ENCODE results near the gene RBBP8NL.

Gene RBBP8NL

GRCh38 chr20:62366370-62367135 lies 60.8 kb downstream of the RBBP8NL start:
- Histone ChIP-seq H3K4me3 (peak overlapping the region; percentile 72 to 87 (median 80)), H4K20me1 (peaks cover 5 to 83% (median 49%) of the 10 kb centered on the region in 11 experiments; a peak in 20 of 22 replicates), H3K36me3 (no peaks in the 10 kb centered on the region; a peak in 1 of 22 replicates), H3K9ac (peak overlapping the region; percentile 71 to 87 (median 80)), H3K27me3 (peaks cover 16 to 57% (median 44%) of the 10 kb centered on the region in 11 experiments), H3K4me2 (peak overlapping the region; percentile 96 to 100 (median 99)), H3K9me3 (replicated peaks in 1 of 11) (no peaks in the 10 kb centered on the region), H3K27ac (peak overlapping the region; percentile 14 to 80 (median 67); a peak in 21 of 22 replicates), H3K4me1 (peaks cover 54 to 84% (median 79%) of the 10 kb centered on the region in 10 experiments)
- no peak for TF ChIP-seq Cebpa-rat (IDR thresholded peaks at IDR 0.05)

- H3K4me2 ChIP-seq, result peak overlapping the region; percentile 96 to 100 (median 99)
- TF ChIP-seq Cebpa-rat (IDR thresholded peaks at IDR 0.05), result no peak
- peak overlapping the region; percentile 71 to 87 (median 80); a peak in 18 of 22 replicates for H3K9ac ChIP-seq
- H3K27ac ChIP-seq, result peak overlapping the region in 3 of 11 experiments; percentile 67 to 80 (median 72); a peak in 5 of 22 replicates
- peaks cover 5 to 83% (median 49%) of the 10 kb centered on the region in 11 experiments; a peak in 20 of 22 replicates for H4K20me1 ChIP-seq
- peaks cover 54 to 90% (median 79%) of the 10 kb centered on the region in 10 experiments for H3K4me1 ChIP-seq
- peak overlapping the region; percentile 72 to 87 (median 80) for H3K4me3 ChIP-seq
- no peaks in the 10 kb centered on the region for H3K9me3 ChIP-seq (replicated peaks in 1 of 11)
- H3K27me3 ChIP-seq, result peaks cover 16 to 57% (median 44%) of the 10 kb centered on the region in 11 experiments
- H3K36me3 ChIP-seq, result no peaks in the 10 kb centered on the region; a peak in 1 of 22 replicates
These were observed 61.4 kb downstream of the RBBP8NL start for GRCh38 chr20:62365814-62366369.

DNA sequence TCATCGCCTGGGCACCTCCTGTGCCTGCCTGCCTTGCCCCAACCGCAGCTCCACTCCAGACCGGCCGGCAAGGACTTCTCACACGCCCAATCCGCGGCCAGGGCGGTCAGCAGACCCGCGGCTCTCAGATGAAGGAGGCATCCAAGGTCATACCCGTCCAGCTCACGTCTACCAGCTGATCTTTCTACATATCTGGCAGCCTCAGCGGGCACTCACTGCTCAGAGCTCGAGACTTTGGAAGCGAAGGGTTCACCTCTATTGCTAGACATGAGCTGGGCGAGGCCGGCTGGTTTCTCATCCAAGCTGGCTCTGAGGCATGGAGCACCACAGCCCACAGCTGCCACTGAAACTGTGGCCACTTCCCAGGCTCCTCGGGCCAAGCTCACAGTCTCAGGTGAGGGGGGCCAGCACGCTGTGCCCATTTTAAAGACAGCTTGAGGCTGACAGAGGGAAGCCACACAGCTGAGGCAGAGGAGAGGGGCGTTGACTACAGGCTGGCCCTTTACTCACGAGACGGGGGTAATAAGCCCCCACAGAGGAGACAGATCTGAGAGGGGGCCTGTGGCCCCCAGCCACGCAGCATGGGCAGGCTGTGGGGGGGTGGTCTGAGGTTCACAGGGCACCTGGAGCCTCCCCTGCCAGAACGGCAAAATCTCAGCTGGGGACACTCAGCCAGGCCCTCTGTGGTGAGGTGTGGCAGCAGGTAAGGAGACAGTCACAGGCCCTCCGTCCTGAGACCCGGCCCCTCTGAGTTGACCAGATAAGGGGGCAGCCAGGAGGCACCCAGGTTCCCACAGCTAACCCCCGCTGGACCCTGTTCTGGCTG lies 62.2 kb downstream of the RBBP8NL start:
- TF ChIP-seq Cebpa-rat (IDR thresholded peaks at IDR 0.05), result no peak
- Histone ChIP-seq H3K27ac (no peak overlapping the region), H3K9ac (peak overlapping the region in 3 of 11 experiments; percentile 2 to 33 (median 20); a peak in 1 of 22 replicates), H3K4me2 (peak overlapping the region; percentile 28 to 100 (median 99); a peak in 21 of 22 replicates), H3K27me3 (peaks cover 16 to 55% (median 44%) of the 10 kb centered on the region in 11 experiments), H3K9me3 (replicated peaks in 1 of 11) (no peaks in the 10 kb centered on the region), H3K4me3 (no peak overlapping the region; a peak in 1 of 20 replicates), H4K20me1 (peaks cover 5 to 76% (median 49%) of the 10 kb centered on the region in 11 experiments; a peak in 20 of 22 replicates), H3K36me3 (no peaks in the 10 kb centered on the region; a peak in 1 of 22 replicates), H3K4me1 (peaks cover 51 to 87% (median 73%) of the 10 kb centered on the region in 10 experiments)

DNA sequence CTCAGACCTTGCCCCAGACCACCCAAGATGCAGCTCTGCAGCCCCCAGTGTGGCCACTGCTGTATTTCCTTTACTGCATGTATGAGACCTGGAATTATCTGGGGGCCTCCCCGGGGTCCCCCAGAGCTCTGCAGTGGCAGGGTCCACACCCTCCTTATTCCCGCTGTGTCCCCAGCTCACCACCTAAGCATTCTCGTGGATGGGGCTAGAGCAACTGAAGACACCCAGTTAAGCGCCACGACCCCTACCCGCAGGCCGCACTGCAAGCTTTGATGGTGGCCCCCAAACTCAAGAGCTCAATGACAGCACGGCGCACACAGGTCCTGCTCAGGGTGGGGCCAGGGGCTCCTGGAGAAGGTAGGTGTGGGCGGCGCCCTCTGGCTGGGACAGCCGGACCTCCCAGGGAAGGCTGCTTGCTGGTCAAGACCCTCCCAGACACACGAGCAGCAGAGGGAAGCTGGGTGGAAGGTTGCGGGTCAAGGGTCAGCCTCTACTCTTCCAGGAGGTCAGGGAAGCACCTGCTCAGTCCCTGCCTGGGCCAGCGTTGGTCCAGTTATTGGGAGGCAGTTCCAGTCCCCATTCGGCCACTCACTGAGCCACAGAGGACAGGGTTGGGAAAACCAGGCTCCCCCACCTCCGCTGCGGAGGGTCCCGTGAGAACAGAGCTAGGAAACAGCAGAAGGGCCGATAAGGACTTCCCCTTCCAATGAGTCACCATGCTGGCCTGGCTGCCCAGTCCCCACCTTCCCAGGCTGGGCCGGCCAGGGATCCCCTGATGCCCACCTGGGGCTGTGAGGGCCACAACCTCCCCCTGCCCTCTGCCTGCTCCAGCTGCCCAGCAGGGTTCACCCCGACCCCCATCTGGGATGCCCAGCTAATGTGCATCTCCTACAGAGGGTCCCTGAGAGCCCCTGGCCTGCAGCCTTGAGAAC lies 63.2 kb downstream of the RBBP8NL start:
- Histone ChIP-seq H3K4me2 (peak overlapping the region; percentile 28 to 99 (median 46)), H3K9ac (peak overlapping the region in 7 of 11 experiments; percentile 6 to 56 (median 42); a peak in 9 of 22 replicates), H3K36me3 (no peaks in the 10 kb centered on the region; a peak in 1 of 22 replicates), H3K27me3 (peaks cover 16 to 45% (median 37%) of the 10 kb centered on the region in 11 experiments), H3K27ac (peak overlapping the region in 2 of 11 experiments; percentile 22 to 31; a peak in 3 of 22 replicates), H3K9me3 (replicated peaks in 1 of 11) (no peaks in the 10 kb centered on the region), H3K4me1 (peaks cover 41 to 82% (median 70%) of the 10 kb centered on the region in 10 experiments), H3K4me3 (no peak overlapping the region), H4K20me1 (peaks cover 5 to 71% (median 49%) of the 10 kb centered on the region in 11 experiments; a peak in 20 of 22 replicates)
- no peak for TF ChIP-seq Cebpa-rat (IDR thresholded peaks at IDR 0.05)

GRCh38 chr20:62362991-62363919 lies 64.1 kb downstream of the RBBP8NL start:
- Histone ChIP-seq H3K27me3 (peaks cover 12 to 37% (median 29%) of the 10 kb centered on the region in 11 experiments), H3K27ac (peak overlapping the region in 4 of 11 experiments; percentile 10 to 31 (median 24); a peak in 4 of 22 replicates), H3K4me1 (peaks cover 40 to 82% (median 70%) of the 10 kb centered on the region in 10 experiments), H3K9ac (peak overlapping the region in 7 of 11 experiments; percentile 6 to 56 (median 44); a peak in 10 of 22 replicates), H3K4me2 (peak overlapping the region; percentile 28 to 99 (median 46); a peak in 17 of 22 replicates), H4K20me1 (peaks cover 5 to 76% (median 55%) of the 10 kb centered on the region in 11 experiments; a peak in 20 of 22 replicates), H3K4me3 (no peak overlapping the region), H3K36me3 (no peaks in the 10 kb centered on the region; a peak in 1 of 22 replicates), H3K9me3 (replicated peaks in 1 of 11) (no peaks in the 10 kb centered on the region)
- TF ChIP-seq Cebpa-rat (IDR thresholded peaks at IDR 0.05), result no peak

GRCh38 chr20:62362590-62362940 lies 64.8 kb downstream of the RBBP8NL start:
- Histone ChIP-seq H3K27me3 (peaks cover 12 to 35% (median 26%) of the 10 kb centered on the region in 11 experiments), H3K9me3 (replicated peaks in 1 of 11) (no peaks in the 10 kb centered on the region), H3K36me3 (no peaks in the 10 kb centered on the region; a peak in 1 of 22 replicates), H3K4me3 (no peak overlapping the region), H3K4me2 (peak overlapping the region in 6 of 11 experiments; percentile 11 to 99 (median 99); a peak in 10 of 22 replicates), H4K20me1 (peaks cover 5 to 77% (median 48%) of the 10 kb centered on the region in 11 experiments; a peak in 20 of 22 replicates), H3K27ac (peak overlapping the region in 1 of 11 experiments; percentile 31; a peak in 1 of 22 replicates), H3K4me1 (peaks cover 40 to 82% (median 70%) of the 10 kb centered on the region in 10 experiments), H3K9ac (peak overlapping the region in 2 of 11 experiments; percentile 14 to 56; a peak in 1 of 22 replicates)
- no peak for TF ChIP-seq Cebpa-rat (IDR thresholded peaks at IDR 0.05)
